Adrenal gland (tissue), 5 donors: ENCODE results near the gene EML6.

Experiments
- POLR2A ChIP-seq, 2 donors: fragments of 450-650 bp; IDR thresholded peaks; one replicate each; pipeline ENCODE4 v1.6.1; 2017; ENCODE audit warnings: antibody characterized with exemption in 2 of 2, mild to moderate bottlenecking in 2 of 2, moderate library complexity in 1 of 2
- TF ChIP-seq, protein P1 (sequence below), 6 experiments: fragments of 450-650 bp in 4 of 6; fragments of 200-600 bp in 2 of 6; sonication (generic) in 1 of 6; IDR thresholded peaks; 1 replicate in 5 of 6; 2 replicates in 1 of 6; pipeline versions ENCODE4 v1.5.1 to v1.8.0; 2016 to 2021; ENCODE audit warnings: antibody characterized with exemption in 6 of 6, mild to moderate bottlenecking in 2 of 6, moderate library complexity in 1 of 6
- donor health status: DM: no; HTN: no; CAD: no.

DNA sequence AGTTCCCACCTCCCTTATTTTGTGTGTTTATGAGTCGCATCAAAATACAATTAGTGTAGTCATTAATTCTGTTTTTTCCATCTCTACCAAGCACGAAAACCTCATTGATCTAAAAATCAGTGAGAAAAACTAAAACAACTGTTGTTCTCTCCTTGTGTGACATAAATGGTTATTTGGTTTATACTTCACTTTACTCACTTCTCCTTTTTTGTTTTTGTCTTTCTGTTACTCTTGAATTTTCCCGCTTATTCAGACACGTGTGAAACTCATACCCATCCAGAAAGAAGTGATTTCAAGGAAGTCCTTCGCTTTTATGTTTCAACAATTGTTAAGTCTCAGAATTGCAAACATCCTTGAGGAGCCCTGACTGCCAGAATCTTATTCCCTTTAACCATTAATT, 121.6 kb downstream of the EML6 start:
- TF ChIP-seq, protein P1, sequence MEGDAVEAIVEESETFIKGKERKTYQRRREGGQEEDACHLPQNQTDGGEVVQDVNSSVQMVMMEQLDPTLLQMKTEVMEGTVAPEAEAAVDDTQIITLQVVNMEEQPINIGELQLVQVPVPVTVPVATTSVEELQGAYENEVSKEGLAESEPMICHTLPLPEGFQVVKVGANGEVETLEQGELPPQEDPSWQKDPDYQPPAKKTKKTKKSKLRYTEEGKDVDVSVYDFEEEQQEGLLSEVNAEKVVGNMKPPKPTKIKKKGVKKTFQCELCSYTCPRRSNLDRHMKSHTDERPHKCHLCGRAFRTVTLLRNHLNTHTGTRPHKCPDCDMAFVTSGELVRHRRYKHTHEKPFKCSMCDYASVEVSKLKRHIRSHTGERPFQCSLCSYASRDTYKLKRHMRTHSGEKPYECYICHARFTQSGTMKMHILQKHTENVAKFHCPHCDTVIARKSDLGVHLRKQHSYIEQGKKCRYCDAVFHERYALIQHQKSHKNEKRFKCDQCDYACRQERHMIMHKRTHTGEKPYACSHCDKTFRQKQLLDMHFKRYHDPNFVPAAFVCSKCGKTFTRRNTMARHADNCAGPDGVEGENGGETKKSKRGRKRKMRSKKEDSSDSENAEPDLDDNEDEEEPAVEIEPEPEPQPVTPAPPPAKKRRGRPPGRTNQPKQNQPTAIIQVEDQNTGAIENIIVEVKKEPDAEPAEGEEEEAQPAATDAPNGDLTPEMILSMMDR (IDR thresholded peaks at IDR 0.05), result no peak
- TF ChIP-seq POLR2A (IDR thresholded peaks at IDR 0.05), result no peak
